PC-3 (cell line): ENCODE results near the gene CCNC. TPM values are rescaled to one million over a fixed set of nuclear protein-coding genes. Genes with fewer than 3 reads are reported as not detected.

Experiments
- ATAC-seq: fragments of 200-7000 bp; cut with Tn5 transposase; 2 replicates; pipeline ENCODE4 v1.9.1; 2020; ENCODE audit warnings: mild to moderate bottlenecking, moderate library complexity
- BruUV-seq: library from RNA; stranded (reverse); fragments of 400-500 nt; replicated peaks from 2 replicates; lab custom pipeline; 2021; lab: Mats Ljungman, UMichigan
- CTCF ChIA-PET: fragments of 300-600 bp; sonication (Branson Sonifier 250); formaldehyde crosslinking; loops from one replicate; lab custom pipeline; 2022; ENCODE audit warnings: antibody characterized with exemption; lab: Charles Lee
- POLR2A ChIA-PET: fragments of 300-600 bp; sonication (Branson Sonifier 250); formaldehyde crosslinking; loops from one replicate; lab custom pipeline; 2022; ENCODE audit warnings: antibody characterized with exemption; ENCODE audit not compliant: unreplicated experiment; lab: Charles Lee
- DNase-seq: peaks from one replicate; pipeline ENCODE4 v3.0.0-alpha.2; 2015
- H2AFZ ChIP-seq: fragments of 300-600 bp; sonication (generic); 2 replicates; pipeline ENCODE4 v1.6.0; 2016; ENCODE audit warnings: antibody characterized with exemption, low read length
- H3F3A ChIP-seq: fragments of 300-600 bp; sonication (generic); one replicate; pipeline ENCODE4 v1.6.0; 2017; ENCODE audit warnings: antibody characterized with exemption, low read length, control low read depth, mild to moderate bottlenecking; ENCODE audit not compliant: unreplicated experiment
- H3K27ac ChIP-seq: fragments of 300-600 bp; sonication (generic); 2 replicates; pipeline ENCODE4 v1.5.1; 2016; ENCODE audit warnings: mild to moderate bottlenecking, low read length
- H3K27me3 ChIP-seq: fragments of 300-600 bp; sonication (generic); 2 replicates; pipeline ENCODE4 v1.6.1; 2016; ENCODE audit warnings: low read length, mixed read lengths
- H3K36me3 ChIP-seq: fragments of 300-600 bp; sonication (generic); 2 replicates; pipeline ENCODE4 v1.6.1; 2016; ENCODE audit warnings: low read depth, mixed run types, low read length, mixed read lengths
- H3K4me1 ChIP-seq: fragments of 300-600 bp; sonication (generic); 2 replicates; pipeline ENCODE4 v1.5.1; 2016; ENCODE audit warnings: low read length; ENCODE audit not compliant: insufficient read depth
- H3K4me2 ChIP-seq: fragments of 300-600 bp; sonication (generic); 2 replicates; pipeline ENCODE4 v1.6.0; 2016; ENCODE audit warnings: low read length
- H3K4me3 ChIP-seq: fragments of 300-600 bp; sonication (generic); 2 replicates; pipeline ENCODE4 v1.5.1; 2016; ENCODE audit warnings: mild to moderate bottlenecking, low read length, mixed read lengths
- H3K79me2 ChIP-seq: fragments of 300-600 bp; sonication (generic); 2 replicates; pipeline ENCODE4 v1.6.1; 2017; ENCODE audit warnings: low read length, mixed read lengths
- H3K9ac ChIP-seq: fragments of 300-600 bp; sonication (generic); 2 replicates; pipeline ENCODE4 v1.6.0; 2016; ENCODE audit warnings: mild to moderate bottlenecking, low read length
- H3K9me2 ChIP-seq: fragments of 300-600 bp; sonication (generic); replicated peaks from 2 replicates; pipeline ENCODE4 v1.6.1; 2016; ENCODE audit warnings: mixed run types, low read length, mixed read lengths
- H3K9me3 ChIP-seq: fragments of 300-600 bp; sonication (generic); 2 replicates; pipeline ENCODE4 v1.6.1; 2016; ENCODE audit warnings: low read length, mixed read lengths
- H4K20me1 ChIP-seq: fragments of 300-600 bp; sonication (generic); 2 replicates; pipeline ENCODE4 v1.6.1; 2016; ENCODE audit warnings: low read length, mixed read lengths
- EZH2 ChIP-seq: fragments of 300-600 bp; sonication (generic); IDR thresholded peaks from one replicate; pipeline ENCODE4 v1.6.1; 2017; ENCODE audit warnings: antibody characterized with exemption, mild to moderate bottlenecking, low read length; ENCODE audit not compliant: unreplicated experiment
- EZH2phosphoT487 ChIP-seq: fragments of 300-600 bp; sonication (generic); IDR thresholded peaks from 2 replicates; pipeline ENCODE4 v1.6.1; 2018; ENCODE audit warnings: mild to moderate bottlenecking, antibody characterized with exemption, low read length, borderline replicate concordance
- intact Hi-C: fragments of 100-400 bp; cut with micrococcal nuclease; formaldehyde crosslinking; loops from 2 replicates; pipeline ENCODE4 v1.9.0; 2023
- total RNA-seq: library from RNA; depleted of rRNA; stranded (reverse); fragments of >200 nt; gene quantifications from 2 replicates; pipeline ENCODE4 v1.2.3, GENCODE V29; 2014
- TF ChIP-seq, protein P1 (sequence below): fragments of 300-600 bp; sonication (generic); conservative IDR thresholded peaks from 2 replicates; pipeline ENCODE4 v1.5.1; 2017; ENCODE audit warnings: antibody characterized with exemption, low read depth, mild to moderate bottlenecking, low read length

Gene CCNC
- total RNA-seq, 1 experiment from 2014 or later, result 69.3 TPM

GRCh38 chr6:99550046-99550748, 18.3 kb downstream of the CCNC start:
- no peak for ATAC-seq
- intact Hi-C loops, result no loop called here
- H3K36me3 ChIP-seq, result peaks cover 8% of the 10 kb centered on the region

GRCh38 chr6:99548706-99549105, 19.8 kb downstream of the CCNC start:
- ChIA-PET CTCF (interaction anchor here (0.6 kb wide), 1 partner anchor 175 kb away, joined by 3 read pairs; no protein-coding TSS in a partner anchor), POLR2A (no interaction called here)
- Histone ChIP-seq H3K27me3 (no peaks in the 10 kb centered on the region), H3K27ac (no peak overlapping the region), H3K4me2 (no peak overlapping the region), H3F3A (no peaks in the 10 kb centered on the region), H3K36me3 (peaks cover 11% of the 10 kb centered on the region), H3K9me2 (no peaks in the 10 kb centered on the region), H3K9ac (no peak overlapping the region), H3K4me1 (no peaks in the 10 kb centered on the region), H3K4me3 (no peak overlapping the region), H3K79me2 (no peaks in the 10 kb centered on the region), H3K9me3 (no peaks in the 10 kb centered on the region), H2AFZ (no peak overlapping the region), H4K20me1 (no peaks in the 10 kb centered on the region)
- no TSS peak for BruUV-seq
- no peak for DNase-seq
- intact Hi-C loops, result no loop called here
- ATAC-seq, result no peak
- TF ChIP-seq EZH2 (no peak), EZH2phosphoT487 (no peak)
- TF ChIP-seq, protein P1, sequence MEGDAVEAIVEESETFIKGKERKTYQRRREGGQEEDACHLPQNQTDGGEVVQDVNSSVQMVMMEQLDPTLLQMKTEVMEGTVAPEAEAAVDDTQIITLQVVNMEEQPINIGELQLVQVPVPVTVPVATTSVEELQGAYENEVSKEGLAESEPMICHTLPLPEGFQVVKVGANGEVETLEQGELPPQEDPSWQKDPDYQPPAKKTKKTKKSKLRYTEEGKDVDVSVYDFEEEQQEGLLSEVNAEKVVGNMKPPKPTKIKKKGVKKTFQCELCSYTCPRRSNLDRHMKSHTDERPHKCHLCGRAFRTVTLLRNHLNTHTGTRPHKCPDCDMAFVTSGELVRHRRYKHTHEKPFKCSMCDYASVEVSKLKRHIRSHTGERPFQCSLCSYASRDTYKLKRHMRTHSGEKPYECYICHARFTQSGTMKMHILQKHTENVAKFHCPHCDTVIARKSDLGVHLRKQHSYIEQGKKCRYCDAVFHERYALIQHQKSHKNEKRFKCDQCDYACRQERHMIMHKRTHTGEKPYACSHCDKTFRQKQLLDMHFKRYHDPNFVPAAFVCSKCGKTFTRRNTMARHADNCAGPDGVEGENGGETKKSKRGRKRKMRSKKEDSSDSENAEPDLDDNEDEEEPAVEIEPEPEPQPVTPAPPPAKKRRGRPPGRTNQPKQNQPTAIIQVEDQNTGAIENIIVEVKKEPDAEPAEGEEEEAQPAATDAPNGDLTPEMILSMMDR, result no peak

More at GRCh38 chr6:99550046-99550748, 18.3 kb downstream of the CCNC start:
- no peak overlapping the region for H3K4me3 ChIP-seq
- ChIA-PET CTCF (no interaction called here), POLR2A (no interaction called here)
- H4K20me1 ChIP-seq, result no peaks in the 10 kb centered on the region
- H3K4me2 ChIP-seq, result no peak overlapping the region
- H3K79me2 ChIP-seq, result no peaks in the 10 kb centered on the region
- no peaks in the 10 kb centered on the region for H3F3A ChIP-seq
- H3K9me2 ChIP-seq, result no peaks in the 10 kb centered on the region
- H3K4me1 ChIP-seq, result no peaks in the 10 kb centered on the region
- H2AFZ ChIP-seq, result no peak overlapping the region
- no peak overlapping the region for H3K9ac ChIP-seq
- no peak for DNase-seq
- TF ChIP-seq EZH2 (no peak), EZH2phosphoT487 (no peak)
- TF ChIP-seq, protein P1, result no peak
- no TSS peak for BruUV-seq
- no peaks in the 10 kb centered on the region for H3K27me3 ChIP-seq
- no peaks in the 10 kb centered on the region for H3K9me3 ChIP-seq
- H3K27ac ChIP-seq, result no peak overlapping the region

DNA sequence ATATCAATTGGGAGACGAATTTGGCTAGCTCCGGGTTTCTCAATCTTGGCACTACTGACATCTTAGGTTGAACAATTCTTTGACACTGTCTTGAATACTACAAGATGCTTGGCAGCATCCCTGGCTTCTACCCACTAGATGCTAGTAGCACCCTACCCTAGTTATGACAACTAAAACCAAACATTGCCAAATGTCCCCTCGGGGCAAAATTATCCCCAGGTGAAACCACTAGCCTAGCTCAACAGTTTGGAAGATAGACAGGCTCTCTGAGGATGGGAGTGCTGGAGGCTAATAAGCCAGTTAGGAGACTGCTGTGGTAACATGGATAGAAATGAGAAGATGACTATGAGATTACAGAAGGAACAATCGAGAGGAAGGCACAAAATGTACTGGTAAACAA, 20.9 kb downstream of the CCNC start:
- Histone ChIP-seq H3K79me2 (no peaks in the 10 kb centered on the region), H3K4me1 (no peaks in the 10 kb centered on the region), H2AFZ (no peak overlapping the region), H3K9ac (no peak overlapping the region), H3K4me2 (no peak overlapping the region), H3K27ac (no peak overlapping the region), H3K4me3 (no peak overlapping the region), H3K9me2 (no peaks in the 10 kb centered on the region), H4K20me1 (no peaks in the 10 kb centered on the region), H3K36me3 (peaks cover 19% of the 10 kb centered on the region), H3K9me3 (no peaks in the 10 kb centered on the region), H3F3A (no peaks in the 10 kb centered on the region), H3K27me3 (no peaks in the 10 kb centered on the region)
- POLR2A ChIA-PET, result no interaction called here
- BruUV-seq, result no TSS peak
- DNase-seq (peak; percentile 27), ATAC-seq (no peak)
- intact Hi-C loops, result no loop called here
- CTCF ChIA-PET, result no interaction called here
- TF ChIP-seq, protein P1, result no peak
- TF ChIP-seq EZH2, result no peak
- no peak for TF ChIP-seq EZH2phosphoT487
